Fibroblast of skin of back (primary cell): ENCODE results near the gene ZNF467.

Experiments
- DNase-seq: peaks from one replicate; pipeline ENCODE4 v3.0.0-alpha.2; 2013

The ZNF467 gene

DNA sequence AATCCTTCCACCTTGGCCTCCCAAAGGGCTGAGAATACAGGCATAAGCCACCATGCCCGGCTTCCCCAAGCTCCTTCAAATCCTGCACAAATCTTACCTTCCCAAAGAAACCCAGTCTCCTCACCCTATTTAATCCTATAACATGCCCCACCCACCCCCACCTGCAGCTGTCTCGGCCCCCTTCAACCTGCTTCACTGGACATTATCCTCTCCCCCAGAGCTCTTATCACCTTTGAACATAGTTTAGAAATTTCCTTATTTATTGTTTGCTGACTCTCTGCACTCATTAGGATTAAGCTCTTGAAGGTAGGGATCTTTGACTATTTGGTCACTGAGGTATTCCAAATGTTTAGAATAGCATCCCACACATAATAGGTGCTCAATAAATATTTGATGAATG, 3.5 kb downstream of the ZNF467 start:
- DNase-seq: no peak

DNA sequence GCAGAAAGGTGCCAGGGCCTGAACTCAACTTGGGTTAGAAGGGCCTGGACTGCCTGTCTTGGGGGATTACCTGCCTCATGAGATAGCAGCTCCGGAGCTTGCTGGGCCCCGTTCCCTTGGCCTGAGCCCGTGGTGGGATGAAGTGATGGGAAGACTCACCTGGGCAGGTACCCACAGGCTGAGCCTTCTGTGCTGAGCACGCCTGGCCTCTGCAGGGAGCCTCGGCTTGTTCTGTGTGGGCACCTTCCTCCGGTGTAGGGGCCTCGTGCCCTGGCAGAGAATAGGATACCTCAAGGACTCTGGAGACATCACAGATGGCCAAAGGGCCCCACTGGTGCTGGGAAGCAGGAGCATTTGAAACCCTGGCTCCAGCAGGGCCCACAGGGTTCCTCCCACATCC, 4.5 kb downstream of the ZNF467 start:
- DNase-seq: no peak

DNA sequence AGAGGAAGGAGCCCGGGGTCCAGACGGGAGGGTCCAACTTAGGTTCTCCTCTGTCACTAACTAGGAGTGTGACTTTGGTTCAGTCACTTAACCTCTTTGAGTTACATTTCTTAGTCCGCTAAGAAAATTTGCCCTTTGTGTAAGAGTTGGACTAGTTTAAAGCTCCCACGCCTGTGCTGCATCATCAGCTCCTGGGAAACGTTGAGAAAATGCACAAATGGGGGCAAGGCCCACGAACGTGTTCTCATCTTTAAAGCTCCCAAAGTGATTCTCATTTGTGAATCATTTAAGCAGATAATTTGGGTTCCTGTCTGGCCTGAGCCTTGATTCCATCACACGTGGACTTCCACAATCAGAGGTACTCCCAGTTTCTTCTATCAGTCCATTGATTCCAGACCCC, 6.3 kb downstream of the ZNF467 start:
- DNase-seq: no peak

DNA sequence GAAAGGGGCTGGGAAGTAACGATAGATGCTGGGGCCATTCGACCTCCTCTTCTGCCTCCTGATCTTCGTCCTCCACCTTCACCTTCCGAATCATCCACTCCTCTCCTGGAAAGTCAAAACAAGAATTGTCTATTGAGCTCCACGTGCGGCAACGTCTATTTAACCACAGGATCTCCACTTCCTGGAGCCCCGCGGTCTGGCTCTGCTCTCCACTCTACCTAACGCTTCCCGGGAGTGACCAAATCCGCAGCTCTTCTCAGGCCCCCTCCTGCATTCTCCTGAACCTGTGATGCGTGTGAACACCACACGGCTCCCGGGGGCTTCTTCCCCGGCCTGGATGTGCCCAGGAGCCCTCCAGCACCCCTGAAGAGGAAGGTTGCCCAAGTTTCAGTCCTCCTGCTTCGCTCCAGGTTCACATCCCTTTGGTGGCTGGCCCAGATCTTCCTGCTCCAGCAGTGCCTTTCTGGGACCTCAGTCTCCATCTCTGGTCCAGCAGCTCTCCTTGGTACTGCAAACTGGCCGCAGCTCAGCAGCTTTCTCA, 7.2 kb downstream of the ZNF467 start:
- no peak for DNase-seq

DNA sequence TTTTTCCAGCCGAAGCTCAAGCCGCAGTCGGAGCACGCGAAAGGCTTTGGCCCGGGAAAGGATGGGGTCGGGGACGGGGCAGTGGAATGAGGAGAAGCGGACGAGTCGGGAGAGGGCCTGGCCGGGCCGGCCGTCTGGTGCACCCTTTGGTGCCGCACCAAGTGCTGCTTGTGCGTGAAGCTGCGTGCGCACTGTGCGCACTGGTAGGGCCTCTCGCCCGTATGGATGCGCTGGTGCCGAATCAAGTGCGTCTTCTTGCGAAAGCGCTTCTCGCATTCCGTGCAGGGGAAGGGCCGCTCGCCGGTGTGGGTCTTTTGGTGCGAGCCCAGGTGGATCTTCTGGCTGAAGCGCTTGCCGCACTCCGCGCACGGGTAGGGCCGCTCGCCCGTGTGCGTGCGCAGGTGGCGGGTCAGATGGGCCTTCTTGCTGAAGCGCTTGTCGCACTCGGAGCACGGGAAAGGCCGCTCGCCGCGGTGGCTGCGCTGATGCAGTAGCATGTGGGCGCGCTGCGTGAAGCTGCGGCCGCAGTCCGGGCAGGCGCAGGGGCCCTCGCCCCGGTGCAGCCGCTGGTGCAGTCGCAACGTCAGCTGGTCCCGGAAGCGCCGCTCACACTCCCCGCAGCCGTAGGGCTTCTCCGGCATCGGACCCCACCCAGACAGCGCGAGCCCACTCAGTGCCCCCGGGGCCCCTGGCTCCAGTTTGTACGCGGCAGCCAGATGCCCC, 7.8 kb downstream of the ZNF467 start:
- no peak for DNase-seq

DNA sequence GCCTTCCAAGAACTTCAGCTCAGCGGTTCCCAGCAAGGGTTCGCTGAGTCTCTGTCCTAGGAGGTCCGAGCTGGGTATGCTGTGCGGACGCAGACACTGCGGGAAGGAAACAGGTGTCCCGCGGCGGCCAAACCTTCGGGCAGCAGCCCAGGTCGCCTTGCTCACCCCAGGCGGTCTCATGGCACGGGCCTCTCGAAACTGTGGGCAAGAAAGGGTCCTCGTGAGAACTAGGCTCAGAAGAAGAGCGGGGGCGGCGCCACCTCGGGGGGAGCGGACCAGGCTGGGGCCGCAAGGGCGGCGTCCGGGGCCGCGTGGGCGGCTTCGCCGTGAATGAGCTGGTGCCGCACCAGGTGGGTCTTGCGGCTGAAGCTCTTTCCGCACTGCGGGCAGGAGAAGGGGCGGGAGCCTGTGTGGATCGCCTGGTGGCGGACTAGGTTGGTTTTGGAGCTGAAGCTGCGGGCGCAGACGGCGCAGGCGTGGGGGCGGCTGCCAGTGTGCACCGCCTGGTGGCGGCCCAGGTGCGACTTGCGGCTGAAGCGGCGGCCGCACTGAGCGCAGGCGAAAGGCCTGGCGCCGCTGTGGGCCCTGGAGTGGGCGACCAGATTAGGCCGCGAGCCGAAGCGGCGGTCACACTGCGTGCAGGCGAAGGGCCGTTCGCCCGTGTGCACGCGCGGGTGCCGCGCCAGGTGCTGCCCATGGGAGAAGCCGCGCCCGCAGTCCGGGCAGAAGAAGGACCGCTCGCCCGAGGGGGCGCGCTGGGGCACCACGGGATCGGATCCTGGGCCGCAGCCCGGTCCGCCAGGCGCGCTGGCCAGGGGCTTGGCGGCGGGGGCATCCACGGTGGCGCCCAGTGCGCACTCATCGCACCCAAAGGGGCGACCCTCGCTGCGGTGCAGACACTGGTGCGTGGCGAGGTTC, 8.6 kb downstream of the ZNF467 start:
- no peak for DNase-seq

DNA sequence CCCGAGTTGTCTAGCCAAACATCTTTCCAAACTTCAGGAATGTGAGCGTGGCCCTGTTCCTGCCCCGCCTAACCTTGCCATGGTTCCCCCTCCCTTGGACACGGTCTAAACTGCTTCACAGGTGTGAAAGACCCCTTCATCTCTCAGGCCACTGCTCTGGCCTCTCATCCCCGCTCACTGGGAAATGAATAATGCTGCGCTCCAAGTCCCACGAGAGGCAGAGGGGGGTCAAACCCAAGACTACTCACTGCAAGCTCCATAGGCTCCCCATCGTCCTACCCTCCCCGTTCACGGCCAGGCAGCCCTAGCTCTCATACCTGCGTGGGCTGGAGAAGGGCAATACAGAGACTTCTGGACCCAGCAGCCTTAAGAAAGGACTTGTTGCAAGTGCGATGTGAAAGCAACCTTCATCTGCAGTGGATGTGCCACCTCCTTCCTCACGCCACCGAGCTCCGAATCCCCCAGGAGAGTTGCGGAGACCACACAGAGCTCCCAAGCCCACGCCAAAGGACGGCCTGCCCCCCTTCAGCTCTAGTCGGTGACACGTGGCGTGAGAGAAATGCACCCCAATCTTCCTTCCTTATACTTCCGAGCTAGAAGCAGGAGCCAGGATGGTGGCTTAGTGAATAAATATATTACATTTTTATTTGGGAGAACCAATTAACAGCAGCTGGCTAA, 9.7 kb downstream of the ZNF467 start:
- DNase-seq: no peak

DNA sequence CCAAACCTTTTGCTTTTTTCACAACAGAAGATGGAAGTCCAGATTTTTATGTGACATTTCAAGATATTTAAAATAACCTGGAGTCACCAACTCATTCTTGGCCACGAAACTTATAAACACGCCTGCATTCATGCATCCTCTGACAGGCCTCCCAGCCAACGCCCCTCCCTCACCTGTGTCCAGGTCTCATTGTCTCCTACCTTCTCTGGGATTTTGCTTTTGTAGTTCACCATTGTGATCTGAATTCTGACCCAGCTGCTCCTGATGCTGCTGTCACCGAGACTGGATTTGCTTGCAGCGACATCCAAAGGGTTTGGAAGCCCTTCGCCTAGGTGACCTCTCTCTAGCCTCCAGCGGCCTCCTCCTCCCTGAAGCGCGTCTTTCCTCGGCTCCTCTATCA, 10.8 kb downstream of the ZNF467 start:
- DNase-seq: no peak

DNA sequence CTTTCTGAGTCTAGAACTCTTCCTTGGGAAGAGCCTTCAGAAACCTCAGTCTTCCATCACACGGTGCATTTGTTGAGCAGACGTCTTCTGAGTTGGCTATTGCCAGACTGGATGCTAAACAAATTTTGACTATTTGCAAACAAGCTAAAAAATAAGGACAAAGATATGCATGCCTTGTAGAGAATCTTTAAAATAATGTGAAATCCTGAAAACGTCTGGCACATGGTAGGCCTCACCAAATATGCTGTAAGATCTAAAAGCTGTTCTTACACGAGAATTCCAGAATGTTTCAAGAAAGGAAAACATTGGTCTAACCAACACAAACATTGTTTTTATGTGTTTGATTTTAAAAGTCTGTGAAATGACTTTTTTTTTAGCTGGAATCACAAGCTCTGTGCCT, 11.3 kb downstream of the ZNF467 start:
- no peak for DNase-seq

DNA sequence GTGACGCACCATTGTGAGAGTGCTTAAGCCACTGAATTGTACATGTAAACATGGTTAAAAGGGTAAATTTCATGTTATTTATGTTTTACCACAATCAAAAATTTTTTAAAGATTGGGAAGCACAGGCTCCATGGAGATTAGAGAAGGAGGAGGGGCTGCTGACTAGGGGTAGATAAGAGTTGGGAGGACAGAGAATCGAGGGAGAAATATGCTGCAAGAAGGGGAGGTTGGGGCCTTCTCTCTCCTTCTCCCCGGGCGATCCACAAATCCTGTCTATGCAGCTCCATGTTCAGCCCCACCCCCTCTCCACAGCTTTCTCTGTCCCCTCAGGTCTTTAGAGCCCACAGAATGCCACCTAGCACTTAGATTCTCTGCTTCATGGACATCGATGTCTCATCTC, 12.1 kb downstream of the ZNF467 start:
- no peak for DNase-seq

DNA sequence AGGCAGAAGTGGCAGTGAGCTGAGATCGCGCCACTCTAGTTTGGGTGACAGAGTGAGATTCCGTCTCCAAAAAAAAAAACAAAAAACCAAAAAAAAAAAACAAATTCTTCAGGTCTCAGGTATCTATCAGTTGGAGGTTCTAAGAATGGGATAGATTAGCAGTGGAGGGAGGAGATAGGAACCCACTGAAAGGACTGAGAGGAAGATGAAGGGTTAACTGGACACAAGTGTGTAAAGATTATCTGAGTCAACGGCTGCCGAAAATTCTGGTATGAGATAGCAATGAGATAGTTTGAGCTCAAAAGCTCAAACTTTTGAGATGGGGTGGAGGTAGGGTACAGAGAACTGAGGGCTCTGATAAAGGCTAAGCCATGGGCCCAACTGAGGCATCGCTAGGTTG, 12.8 kb downstream of the ZNF467 start:
- no peak for DNase-seq

DNA sequence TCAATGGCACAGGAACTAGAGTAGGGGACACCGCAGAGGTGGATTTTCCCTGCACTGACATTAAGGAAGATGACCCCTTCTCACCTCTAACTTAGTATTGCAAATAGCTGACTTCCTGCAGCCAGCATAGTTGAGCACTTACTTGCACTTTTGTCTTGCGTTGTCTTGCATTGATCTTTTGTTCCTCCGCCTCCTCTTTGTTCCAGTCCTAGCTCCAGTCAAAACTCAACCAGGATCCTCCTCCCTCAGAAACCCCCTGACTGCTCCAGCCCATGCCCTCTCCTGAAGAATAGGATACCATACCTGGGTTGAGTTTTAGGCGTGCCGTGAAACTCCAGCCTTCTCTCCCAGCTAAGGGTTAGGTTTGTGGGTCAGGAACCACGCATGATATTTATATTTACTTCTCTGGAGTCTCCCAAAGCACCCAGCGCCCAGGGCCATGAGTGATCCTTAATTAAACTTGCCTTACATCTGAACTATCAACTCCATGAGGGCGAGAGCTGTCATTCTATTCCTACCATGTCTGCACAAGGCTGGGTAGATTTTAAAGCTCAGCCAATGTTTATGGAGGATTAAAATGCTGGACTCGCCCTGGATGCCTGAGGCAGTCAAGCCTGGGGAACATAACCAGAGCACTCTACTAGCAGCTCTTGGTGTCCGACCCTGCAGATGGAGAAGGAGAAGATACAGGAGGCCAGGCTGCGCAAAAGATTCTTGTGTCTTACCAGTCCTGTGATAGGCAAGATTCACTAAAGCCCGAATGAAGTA, 14.1 kb downstream of the ZNF467 start:
- DNase-seq: no peak

DNA sequence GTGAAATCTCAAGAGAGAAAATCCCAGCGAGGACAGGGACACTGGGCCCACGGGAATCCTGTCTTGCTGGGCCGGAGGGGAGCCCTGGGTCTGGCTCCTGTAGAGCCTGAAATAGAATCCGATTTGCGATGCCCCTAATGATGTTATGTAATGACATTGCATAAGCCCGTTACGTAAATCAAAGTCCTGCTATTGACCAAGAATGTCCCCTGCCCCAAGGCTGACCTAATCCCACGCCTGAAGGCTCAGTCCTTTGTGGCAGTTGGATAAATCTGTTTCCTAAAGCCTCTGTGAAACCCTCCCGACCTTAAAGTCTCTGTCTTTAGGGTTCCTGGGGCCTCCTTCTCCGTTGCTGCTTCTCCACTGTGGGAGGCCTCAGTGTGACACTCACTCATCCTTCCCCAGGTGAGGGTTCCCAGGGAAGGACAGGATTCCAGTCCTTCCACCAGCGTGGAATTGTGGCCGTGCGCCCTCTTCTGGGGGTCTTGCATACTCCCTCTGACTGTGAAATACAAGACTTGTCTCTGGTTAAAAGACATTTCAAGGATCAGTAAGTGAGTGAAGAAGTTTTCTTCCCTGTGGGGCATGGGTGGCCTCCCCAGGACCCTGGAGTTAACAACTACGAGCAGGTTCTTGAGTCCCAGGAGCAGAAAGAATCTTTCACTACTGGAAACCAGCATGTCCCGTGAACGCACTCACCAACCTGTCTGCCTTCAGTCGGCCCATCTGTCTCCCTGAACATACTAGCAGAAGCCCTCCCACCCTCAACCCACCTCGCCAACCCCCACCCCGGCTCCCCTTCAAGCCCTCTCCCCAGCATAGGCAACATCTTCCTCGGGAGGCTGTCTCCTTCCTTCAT, 19.8 kb downstream of the ZNF467 start:
- peak; percentile 30 for DNase-seq

DNA sequence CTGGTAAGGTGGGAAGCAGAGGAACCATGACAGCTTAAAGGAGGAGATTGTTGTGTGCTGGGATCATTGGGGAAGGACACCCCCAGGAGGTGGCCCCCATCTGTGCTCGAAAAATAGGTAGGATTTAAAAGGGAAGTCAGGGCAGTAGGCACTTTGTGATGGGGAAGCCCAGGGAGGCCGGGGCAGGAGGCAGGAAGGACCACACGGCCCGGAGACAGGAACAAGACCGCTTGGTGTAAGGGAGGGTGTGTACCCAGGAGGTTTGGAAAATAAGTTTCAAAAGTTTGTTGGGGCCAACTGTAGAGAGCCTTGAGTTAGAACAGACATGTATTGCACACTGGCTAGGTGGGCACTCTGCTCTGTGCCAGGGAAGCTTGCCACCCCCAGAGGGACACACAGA, 20.7 kb downstream of the ZNF467 start:
- DNase-seq: no peak

DNA sequence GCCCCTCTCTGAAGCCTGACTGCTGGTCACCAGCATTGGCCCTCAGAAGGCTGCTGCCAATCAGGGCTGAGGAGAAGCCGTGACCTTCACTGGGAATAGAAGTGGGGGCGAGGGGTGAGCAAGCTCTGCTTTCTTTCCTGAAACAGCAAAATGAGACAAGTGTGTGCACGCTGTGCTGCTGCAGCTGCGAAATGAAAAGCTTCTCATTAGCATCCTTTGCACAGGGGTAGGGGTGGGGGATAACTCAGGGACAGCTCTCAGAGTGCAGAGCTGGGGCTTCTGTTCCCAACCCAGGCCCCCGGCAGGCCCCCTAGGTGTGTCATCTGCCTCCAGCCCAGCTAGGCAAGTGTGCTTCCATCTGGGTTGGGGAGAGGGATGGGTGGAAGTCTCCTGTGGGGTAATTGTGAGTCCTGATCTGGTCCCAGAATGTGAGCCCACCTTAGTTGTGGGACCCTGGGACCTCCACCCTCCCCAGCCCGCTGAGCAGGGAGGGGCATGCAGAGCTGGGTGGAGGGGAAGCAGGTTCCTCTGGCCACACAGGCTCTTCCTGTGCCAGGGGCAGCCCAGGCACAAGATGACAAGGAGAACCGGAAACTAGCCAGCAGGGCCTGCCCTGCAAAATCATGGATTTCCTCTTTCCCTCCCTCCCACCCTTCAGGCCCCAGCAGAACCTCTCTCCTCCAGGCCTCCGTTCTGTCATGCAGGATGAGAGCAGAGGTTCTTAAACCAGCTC, 22.2 kb downstream of the ZNF467 start:
- DNase-seq: no peak

DNA sequence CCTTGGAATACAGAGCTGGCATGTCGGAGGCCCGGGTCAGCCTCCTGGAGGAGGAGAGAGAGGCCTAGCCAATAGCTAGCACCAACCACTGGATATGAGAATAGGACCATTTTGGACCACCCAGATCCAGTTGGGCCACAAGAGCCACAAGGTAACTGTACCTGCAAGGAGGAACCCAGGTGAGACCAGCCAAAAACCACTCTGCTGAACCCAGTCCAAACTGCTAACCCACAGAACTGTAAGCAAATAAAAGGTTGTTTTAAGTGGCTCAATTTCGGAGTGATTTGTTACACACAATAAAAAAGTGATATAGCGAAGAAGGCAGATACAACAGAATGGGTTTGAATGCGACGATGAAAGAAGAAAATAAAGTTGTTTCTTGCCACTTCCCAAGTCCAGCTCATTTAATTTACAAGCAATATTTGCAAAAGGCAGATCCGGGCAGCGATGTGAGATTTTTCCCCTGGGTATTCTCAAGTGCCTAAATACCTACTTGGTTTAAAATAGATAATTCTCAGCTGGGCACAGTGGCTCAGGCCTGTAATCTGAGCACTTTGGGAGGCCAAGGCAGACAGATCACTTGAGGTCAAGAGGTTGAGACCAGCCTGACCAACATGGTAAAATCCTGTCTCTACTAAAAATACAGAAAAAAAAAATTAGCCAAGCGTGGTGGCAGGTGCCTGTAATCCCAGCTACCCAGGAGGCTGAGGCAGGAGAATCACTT, 23.1 kb downstream of the ZNF467 start:
- DNase-seq: no peak

DNA sequence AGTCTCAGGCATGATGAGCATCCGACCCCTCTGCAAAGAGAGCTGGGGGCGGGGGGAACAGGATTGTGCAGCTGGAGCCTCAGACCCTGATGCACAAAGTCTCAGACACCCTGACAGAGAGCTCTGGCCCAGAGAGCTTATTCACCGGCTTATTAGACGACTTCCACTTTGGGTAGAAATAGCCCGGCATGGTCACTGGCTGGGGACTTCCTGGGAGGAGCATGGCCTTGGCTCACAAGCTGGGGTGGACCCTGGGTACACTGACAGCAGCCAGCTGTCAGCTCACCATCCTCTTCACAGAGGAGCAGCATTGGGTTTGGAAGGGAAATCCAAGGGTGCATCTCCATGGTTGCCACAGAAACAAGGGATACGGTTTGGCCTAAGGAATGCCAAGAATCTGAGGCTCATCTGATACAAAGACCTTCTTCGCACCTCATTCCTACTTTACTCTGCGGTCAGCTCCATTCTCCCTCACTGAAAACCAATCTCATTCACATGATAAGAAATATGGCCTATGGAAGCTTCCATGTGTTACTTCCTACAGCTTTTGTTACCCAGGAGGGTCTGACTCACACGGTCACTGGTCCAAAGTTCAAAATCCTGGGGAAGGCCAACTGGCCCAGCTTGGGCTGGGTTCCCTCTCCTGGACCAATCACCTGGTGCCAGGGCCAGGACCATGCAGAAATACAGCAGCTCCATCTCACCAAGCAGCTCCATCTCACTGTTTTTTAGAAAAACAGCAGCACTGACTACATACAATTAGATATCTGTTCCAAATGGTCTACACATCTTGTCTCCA, 25.1 kb downstream of the ZNF467 start:
- DNase-seq: no peak

DNA sequence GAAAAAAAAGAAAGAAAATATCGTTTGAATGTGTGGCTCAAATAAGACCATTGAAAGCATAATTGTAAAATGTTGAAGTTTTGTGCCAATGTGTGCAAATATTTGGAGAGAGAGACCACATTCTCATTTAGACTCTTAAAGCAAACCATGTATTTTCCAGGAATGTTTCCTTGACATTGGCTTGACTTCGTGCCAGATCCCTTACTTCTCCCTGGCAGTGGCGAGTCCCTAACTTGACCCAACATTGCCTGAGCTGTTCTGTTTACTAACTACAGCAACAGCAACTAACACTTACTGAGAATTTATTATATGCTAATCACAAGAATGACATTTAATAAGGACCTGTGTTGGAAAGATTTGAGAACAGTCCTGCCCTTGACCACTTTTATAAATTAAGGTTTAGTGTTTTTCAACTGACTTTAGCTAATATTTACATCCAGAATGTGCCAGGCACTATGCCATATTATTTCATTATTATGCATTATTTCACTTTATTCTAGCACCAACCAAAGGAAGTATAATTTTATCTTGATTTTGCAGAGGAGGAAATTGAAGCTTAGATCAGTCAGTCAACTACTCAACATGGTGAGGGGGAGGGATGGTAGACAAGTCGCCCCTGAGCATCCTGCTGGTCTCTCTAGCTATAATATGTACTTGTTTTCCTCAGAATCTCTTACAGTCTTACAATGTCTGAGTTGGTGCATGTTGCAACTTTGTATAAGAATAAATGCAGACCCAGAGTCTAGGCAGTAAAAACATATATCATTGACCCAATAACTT, 29.7 kb downstream of the ZNF467 start:
- DNase-seq: no peak
